RCC 7860 (cell line): Measurements from ENCODE around the gene ANKRD33B.
"Not testable (repeated sequence)": the region's sequence is repeated elsewhere in the genome, so short reads cannot be mapped to it uniquely, and the experiment has no call there.

Experiments
- DNase-seq: peaks from one replicate; pipeline ENCODE4 v3.0.0-alpha.2; 2015; ENCODE audit warnings: low spot score
- FAIRE-seq: peaks from 2 replicates; lab custom pipeline; 2012; peaks lifted over from hg19 to GRCh38; lab: Jason Lieb, UNC

Gene ANKRD33B

GRCh38 chr5:10563945-10564837 lies at the start of gene ANKRD33B:
ANKRD33B (plus strand) TSS chr5:10564070; CDS start chr5:10564468, 398 bp downstream.
- FAIRE-seq = no peak
- peak; percentile 86 for DNase-seq

GRCh38 chr5:10514572-10514971 lies 49.3 kb upstream of the ANKRD33B start:
- FAIRE-seq = not testable (repeated sequence)

DNA sequence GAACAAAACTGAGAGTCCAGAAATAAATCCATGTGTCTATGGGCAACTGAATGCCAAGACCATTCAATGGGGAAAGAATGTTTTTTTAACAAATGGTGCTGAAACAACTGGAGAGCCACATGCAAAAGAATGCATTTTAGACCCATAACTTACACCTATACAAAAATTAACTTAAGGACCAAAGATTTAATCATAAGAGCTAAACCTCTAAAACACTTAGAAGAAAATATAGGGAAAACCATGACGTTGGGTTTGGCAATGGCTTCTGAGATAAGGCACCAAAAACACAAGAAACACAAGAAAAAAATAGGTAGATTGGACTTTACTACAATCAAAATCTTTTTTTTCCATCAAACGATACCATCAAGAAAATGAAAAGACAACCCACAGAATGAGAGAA lies 48.4 kb upstream of the ANKRD33B start:
- DNase-seq (no peak), FAIRE-seq (no peak)

More at GRCh38 chr5:10514572-10514971, 49.3 kb upstream of the ANKRD33B start:
- not testable (repeated sequence) for DNase-seq

DNA sequence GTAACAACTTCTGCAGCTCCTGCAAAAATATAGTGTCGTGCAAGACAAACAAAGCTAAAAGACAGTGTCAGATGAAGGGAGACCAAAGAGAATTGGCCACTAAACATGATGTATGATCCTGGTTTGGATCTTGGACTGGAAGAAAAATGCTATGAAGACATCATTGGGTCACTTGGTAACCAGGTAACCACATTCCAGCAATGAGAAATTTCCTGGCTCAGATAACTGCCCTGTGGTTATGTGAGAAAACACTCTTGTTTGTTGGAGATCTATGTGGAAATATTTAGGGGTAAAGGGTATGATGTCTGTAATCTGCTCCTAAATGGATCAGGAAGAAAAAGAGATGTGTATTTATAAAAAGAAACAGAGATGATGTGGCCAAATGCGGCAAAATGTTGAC lies 45.5 kb upstream of the ANKRD33B start:
- FAIRE-seq = peak; percentile 32

GRCh38 chr5:10519729-10520128 lies 44.1 kb upstream of the ANKRD33B start:
- DNase-seq (no peak), FAIRE-seq (no peak)

More for the DNA sequence above, 45.5 kb upstream of the ANKRD33B start:
- DNase-seq = peak; percentile 69

DNA sequence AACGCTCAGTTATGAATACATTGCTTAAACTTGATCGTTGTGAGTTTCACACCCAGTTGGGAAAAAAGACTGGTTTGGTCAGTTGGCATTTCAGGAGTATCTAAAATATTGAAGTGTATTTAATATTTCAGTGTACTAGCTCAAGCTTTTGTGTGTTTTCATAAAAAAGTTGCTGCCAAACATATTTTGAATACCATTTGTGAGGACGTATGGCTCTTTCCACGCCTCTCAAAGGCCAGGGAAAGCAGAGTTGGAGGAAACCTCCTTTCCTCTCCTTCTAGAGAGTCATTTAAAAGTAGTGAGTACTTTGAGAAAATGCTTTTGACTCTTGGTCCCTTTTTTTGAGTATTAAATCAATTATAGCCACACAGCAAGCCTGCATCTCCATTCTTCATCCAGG lies 43.2 kb upstream of the ANKRD33B start:
- no peak for FAIRE-seq
- no peak for DNase-seq

DNA sequence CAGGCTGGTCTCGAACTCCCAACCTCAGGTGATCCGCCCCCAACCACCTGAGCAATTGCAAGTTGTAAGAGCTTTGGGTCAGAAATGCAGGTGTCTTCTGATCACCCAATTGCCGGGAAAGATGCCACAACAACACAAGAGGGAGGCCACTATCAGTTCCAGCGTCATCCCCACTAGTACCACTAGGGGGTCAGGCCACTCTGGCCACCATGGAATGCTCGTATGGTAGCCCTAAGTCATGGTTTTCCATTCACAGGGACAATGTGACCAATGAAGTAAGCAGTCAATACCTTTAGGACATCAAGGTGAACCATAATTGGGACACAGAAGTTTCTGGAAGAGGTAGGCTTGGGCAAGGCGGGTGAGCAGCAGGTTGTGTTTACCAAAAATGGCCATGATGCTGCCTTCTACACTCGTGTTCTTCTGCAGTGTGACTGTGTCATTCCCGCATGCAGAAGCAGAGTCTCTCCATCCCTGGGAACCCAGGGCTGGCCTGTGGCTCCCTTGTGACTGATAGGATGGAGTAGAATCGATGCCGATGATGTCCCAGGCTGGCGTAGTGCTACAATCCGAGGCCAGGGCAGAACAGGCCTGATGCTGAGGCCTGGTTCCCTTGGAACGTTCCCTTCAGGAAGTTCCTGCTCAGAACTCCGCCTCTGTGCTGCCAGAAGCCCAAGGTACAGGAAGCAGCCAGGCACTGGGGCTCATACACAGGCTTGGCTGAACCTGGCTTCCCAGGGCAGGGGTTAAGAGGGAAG lies 42.2 kb upstream of the ANKRD33B start:
- no peak for DNase-seq
- no peak for FAIRE-seq

DNA sequence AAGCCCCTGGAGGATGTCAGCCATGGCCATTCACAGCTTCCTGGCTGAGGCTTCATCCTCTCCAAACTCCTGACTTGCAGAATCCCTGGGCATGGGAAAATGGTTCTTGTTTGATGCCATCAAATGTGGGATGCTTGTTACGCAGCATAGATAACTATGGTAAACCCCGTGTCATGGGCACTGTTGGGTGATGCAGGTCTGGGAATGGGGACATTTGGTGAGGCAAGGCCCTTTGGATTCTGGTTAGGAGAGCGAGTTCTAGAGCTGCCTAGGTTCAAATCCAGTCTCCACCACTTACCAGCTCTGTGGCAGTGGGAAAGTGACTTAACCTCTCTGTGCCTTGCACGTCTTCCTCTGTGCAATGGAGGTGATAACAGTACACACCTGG lies 41.7 kb upstream of the ANKRD33B start:
- DNase-seq (no peak), FAIRE-seq (no peak)

GRCh38 chr5:10524376-10525123 lies 39.3 kb upstream of the ANKRD33B start:
- FAIRE-seq (no peak), DNase-seq (peak; percentile 64)

DNA sequence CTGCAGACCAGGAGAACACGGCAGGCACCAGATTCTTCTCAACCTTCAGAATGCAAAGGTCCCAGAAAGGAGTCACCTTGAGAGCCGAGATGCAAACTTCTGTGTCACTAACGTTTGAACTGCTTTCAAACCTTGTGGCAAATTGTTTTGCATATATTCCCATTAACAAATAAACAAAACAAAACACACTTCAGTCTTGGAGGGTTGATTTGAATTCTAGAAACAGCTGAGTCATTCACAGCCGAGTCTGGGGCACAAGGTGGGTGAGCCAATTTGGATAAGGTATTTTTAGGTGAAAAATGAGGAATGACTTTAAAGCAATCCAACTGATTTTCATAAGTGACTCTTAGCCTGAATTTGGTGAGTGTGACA lies 38.8 kb upstream of the ANKRD33B start:
- DNase-seq (no peak), FAIRE-seq (no peak)

GRCh38 chr5:10527281-10527950 lies 36.5 kb upstream of the ANKRD33B start:
- DNase-seq = no peak
- no peak for FAIRE-seq

DNA sequence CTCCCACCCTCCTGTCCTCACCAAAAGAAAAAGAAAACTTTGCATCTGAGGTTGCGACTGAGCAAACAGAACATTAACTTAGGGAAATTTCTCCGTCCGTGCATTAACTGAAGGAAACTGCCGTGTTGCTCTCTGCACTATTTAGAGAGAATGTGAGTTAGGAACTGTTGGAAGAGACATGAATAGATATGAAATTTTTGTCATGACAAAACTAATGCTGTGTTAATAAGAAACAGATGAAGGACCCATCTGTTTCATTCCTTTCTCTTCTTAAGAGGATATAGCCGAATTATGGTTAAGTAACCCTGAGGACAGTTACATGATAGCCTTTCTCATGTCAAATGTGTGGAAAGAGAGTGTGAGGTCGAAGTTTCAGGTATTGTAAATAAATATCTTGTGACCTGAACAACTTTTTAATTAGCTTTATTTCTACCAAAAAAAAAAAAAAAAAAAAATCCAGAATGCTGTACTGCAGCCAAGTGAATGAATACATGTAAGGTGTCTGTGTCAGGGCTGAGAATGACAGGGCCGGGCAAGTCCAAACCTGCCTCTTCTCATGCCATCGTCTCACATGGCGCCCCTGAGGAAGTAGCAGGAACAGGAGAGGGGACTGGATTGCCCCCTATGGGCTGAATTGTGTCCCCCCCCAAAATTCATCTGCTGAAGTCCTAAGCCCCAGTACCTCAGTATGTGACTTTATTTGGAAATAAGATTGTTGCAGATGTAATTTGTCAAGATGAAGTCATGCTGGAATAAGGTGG lies 35.6 kb upstream of the ANKRD33B start:
- DNase-seq = no peak
- FAIRE-seq = no peak

GRCh38 chr5:10528827-10529226 lies 35.0 kb upstream of the ANKRD33B start:
- FAIRE-seq = no peak
- no peak for DNase-seq

GRCh38 chr5:10530601-10531320 lies 33.1 kb upstream of the ANKRD33B start:
- DNase-seq (no peak), FAIRE-seq (no peak)

DNA sequence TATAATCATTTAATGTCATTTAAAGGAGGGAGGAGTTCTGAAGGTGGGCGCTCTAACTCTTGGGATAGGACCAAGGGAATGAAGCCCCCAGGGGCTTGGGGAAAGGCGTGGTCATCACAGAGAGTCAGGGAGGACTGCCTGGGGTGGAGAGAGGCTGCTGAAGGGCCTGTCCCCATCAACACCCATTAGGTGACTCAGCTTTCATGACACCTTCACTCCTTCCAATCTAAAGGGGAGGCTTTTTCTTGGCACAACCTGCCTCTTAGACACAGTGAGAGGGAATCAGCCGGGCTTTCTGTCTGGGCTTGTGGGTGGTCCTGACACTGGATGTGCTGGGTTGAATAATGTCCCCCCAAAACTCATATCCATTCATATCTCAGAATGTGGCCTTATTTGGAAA lies 31.4 kb upstream of the ANKRD33B start:
- FAIRE-seq (no peak), DNase-seq (no peak)

- no peak for DNase-seq
- no peak for FAIRE-seq
Measured at GRCh38 chr5:10533226-10533625, 30.6 kb upstream of the ANKRD33B start.

DNA sequence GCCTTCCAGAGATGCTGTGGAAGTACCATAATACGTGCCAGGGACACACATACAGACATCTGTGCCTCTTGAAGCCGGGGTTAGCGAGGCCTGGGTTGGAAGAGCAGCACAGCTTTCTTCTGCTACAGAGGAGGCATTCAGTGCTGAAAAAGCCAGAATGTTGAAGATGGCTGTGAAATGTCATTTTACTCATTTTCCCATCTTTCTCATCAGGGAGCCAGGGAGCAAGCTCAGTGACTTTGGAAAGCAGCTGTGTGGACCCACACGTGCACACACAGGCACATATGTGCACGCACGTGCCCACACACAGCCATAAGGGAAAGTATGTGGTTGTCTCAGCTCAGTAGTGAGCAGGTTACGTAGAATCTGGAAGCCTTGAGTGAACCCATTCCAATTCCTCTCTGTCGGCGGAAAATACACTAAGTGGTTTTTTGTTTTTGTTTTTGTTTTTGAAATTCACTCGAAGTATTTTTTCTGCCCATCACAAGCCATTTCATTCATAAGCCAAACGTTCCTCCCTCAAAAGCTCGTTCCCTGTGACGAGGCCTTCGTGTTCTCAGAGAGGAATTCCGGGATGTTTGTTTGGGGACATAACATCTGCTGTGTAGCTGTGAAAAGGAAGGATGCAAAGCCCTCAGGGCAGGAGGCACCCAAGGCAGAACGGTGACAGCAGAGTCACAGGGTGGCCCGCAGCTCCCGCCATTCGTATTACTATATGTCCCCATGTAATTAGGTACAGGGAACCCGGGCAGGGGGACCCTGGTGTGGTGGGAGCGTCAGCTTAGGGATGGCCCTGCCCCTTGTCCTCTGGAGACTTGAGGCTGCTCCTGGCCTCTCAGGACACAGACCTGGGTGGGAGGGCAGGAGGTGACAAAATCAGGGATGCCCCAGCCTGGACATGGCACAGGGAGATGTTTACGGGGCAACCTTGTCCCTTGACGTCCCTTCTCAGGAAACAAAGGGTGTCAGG lies 29.0 kb upstream of the ANKRD33B start:
- FAIRE-seq (no peak), DNase-seq (no peak)

- no peak for FAIRE-seq
- no peak for DNase-seq
Measured at GRCh38 chr5:10536511-10536910, 27.4 kb upstream of the ANKRD33B start.
